ENCODE data around the gene EEF1A2. TPM values are rescaled to one million over a fixed set of nuclear protein-coding genes. Genes with fewer than 3 reads are reported as not detected.

Gene EEF1A2
- total RNA-seq, 1 experiment from 2014 or later = 26.0 TPM

Other genes with a start within 250 kb of the EEF1A2 start
- gene NKAIN4, start 244.6 kb downstream of the EEF1A2 start, total RNA-seq (2021) = 7.2 to 11.0 TPM (median 9.6 TPM) in 3 replicates
- 115 to 207 TPM (median 121 TPM) in 3 replicates for gene ARFGAP1, start 226.3 kb downstream of the EEF1A2 start, total RNA-seq (2021)
- gene COL20A1, start 205.9 kb downstream of the EEF1A2 start, total RNA-seq (2021) = 0.55 to 1.3 TPM (median 1.1 TPM) in 3 replicates
- gene CHRNA4, start 137.7 kb downstream of the EEF1A2 start, total RNA-seq (2021) = 2.5 to 5.7 TPM (median 4.8 TPM) in 3 replicates
- 99.8 to 112 TPM (median 108 TPM) in 3 replicates for gene KCNQ2, start 26.4 kb downstream of the EEF1A2 start, total RNA-seq (2021)
- 170 to 210 TPM (median 205 TPM) in 3 replicates for gene PPDPF, start 21.7 kb upstream of the EEF1A2 start, total RNA-seq (2021)
- 0.22 to 0.53 TPM (median 0.32 TPM) in 3 replicates for gene PTK6, start 38.3 kb upstream of the EEF1A2 start, total RNA-seq (2021)
- 0.21 to 0.46 TPM (median 0.26 TPM) in 3 replicates for gene SRMS, start 48.7 kb upstream of the EEF1A2 start, total RNA-seq (2021)
- 3.4 to 3.8 TPM (median 3.6 TPM) in 3 replicates for gene FNDC11, start 55.1 kb upstream of the EEF1A2 start, total RNA-seq (2021)
- 27.5 to 32.6 TPM (median 32.4 TPM) in 3 replicates for gene HELZ2, start 75.2 kb upstream of the EEF1A2 start, total RNA-seq (2021)
- 14.1 to 14.8 TPM (median 14.2 TPM) in 3 replicates for gene GMEB2, start 128.0 kb upstream of the EEF1A2 start, total RNA-seq (2021)
- 53.0 to 65.6 TPM (median 53.4 TPM) in 3 replicates for gene STMN3, start 154.3 kb upstream of the EEF1A2 start, total RNA-seq (2021)
- 39.3 to 44.9 TPM (median 40.5 TPM) in 3 replicates for gene RTEL1, start 159.2 kb upstream of the EEF1A2 start, total RNA-seq (2021)
- not detected in 3 replicates for gene TNFRSF6B, start 197.6 kb upstream of the EEF1A2 start, total RNA-seq (2021)
- gene ARFRP1, start 208.9 kb upstream of the EEF1A2 start, total RNA-seq (2021) = 24.3 to 30.2 TPM (median 27.4 TPM) in 3 replicates
- gene ZGPAT, start 209.0 kb upstream of the EEF1A2 start, total RNA-seq (2021) = 28.3 to 31.0 TPM (median 30.4 TPM) in 3 replicates
- gene LIME1, start 237.6 kb upstream of the EEF1A2 start, total RNA-seq (2021) = 4.5 to 7.0 TPM (median 6.0 TPM) in 3 replicates
- 41.6 to 47.2 TPM (median 43.3 TPM) in 3 replicates for gene SLC2A4RG, start 240.7 kb upstream of the EEF1A2 start, total RNA-seq (2021)

All from WTC11 (cell line).